ENCODE results near the gene PITRM1.

PITRM1 gene

DNA sequence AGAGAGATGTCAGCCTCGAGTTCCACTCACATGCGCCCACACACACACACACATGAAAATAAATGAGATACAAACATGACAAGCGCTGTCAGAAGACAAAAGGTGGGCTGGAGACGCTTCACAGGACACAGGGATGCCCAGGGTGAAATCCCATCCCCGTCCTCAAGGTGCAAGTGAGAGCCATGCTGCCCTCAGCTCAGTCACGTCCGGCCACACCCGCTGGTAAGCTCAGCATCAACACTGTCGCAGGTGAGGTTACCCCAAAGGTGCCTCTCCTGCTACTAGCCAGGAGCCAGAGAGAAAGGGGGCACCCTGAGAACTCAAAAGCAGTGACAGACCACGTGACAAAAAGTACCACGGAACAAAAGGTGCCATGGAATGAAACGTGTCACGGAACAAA is 22.2 kb downstream of the PITRM1 start:
- no peak for DNase-seq (ENCODE audit: low spot score)
- TF ChIP-seq, protein P1, sequence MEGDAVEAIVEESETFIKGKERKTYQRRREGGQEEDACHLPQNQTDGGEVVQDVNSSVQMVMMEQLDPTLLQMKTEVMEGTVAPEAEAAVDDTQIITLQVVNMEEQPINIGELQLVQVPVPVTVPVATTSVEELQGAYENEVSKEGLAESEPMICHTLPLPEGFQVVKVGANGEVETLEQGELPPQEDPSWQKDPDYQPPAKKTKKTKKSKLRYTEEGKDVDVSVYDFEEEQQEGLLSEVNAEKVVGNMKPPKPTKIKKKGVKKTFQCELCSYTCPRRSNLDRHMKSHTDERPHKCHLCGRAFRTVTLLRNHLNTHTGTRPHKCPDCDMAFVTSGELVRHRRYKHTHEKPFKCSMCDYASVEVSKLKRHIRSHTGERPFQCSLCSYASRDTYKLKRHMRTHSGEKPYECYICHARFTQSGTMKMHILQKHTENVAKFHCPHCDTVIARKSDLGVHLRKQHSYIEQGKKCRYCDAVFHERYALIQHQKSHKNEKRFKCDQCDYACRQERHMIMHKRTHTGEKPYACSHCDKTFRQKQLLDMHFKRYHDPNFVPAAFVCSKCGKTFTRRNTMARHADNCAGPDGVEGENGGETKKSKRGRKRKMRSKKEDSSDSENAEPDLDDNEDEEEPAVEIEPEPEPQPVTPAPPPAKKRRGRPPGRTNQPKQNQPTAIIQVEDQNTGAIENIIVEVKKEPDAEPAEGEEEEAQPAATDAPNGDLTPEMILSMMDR (IDR thresholded peaks at IDR 0.05; ENCODE audit: extremely low read depth, missing control alignments) = no peak

DNA sequence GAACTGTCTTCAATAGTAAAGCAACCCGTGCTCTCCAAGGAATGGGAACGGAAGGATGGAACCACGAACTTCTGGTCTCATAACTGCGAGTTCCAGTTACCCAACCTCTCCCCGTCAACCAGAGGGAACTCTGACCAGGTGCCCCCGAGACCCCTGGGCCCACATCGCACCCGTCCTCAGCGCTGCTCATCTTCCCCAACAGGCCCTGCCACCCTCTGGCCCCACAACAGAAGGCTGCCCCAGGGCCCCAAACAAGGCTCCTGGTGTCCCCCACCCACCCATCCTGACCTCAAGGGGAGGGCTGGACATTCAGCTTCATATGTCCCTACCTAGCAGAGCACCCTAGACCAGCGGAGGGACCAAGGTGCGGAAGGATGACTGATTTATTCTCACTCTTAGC is 22.7 kb downstream of the PITRM1 start:
- no peak for DNase-seq (ENCODE audit: low spot score)
- TF ChIP-seq, protein P1 (IDR thresholded peaks at IDR 0.05; ENCODE audit: extremely low read depth, missing control alignments) = no peak

DNA sequence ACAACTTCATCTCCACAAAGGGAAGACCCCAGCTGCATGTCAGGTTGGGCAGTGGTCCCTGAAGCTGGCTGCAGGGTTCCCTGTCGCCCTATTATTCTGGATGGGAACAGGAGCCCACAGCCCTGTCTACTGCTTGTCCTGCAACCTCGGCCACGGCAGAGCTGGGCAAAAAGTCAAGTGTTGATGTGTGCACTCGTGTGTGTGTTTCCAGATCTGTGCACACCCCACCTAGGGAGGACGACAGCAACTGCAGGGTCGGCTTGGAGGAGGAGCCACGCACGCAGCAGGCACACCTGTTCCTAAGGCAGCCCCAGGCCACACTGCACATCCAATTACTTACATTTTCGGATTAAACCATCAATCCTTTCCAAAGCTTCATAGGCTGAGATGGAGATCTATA is 23.6 kb downstream of the PITRM1 start:
- TF ChIP-seq, protein P1 (IDR thresholded peaks at IDR 0.05; ENCODE audit: extremely low read depth, missing control alignments) = no peak
- DNase-seq (ENCODE audit: low spot score) = no peak

DNA sequence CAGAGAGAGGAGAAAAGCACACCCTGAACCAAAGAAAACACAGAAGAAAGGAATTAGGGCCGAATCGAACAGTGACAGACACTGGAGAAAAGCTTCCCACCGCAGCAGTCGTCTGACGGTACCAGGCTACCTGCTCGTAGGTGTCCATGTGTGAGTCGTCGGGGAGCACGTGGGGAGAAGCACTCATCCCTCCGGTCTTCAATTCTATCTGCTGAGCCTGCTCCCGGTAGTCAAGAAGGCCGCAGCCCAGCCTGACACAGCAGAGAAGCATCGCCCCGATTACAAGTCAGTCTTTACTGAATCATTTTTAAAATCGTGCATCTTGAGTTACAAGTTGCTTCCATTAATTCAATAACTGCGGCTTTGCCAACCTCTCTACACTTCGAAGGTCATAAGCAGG is 24.5 kb downstream of the PITRM1 start:
- no peak for DNase-seq (ENCODE audit: low spot score)
- TF ChIP-seq, protein P1 (IDR thresholded peaks at IDR 0.05; ENCODE audit: extremely low read depth, missing control alignments) = no peak

DNA sequence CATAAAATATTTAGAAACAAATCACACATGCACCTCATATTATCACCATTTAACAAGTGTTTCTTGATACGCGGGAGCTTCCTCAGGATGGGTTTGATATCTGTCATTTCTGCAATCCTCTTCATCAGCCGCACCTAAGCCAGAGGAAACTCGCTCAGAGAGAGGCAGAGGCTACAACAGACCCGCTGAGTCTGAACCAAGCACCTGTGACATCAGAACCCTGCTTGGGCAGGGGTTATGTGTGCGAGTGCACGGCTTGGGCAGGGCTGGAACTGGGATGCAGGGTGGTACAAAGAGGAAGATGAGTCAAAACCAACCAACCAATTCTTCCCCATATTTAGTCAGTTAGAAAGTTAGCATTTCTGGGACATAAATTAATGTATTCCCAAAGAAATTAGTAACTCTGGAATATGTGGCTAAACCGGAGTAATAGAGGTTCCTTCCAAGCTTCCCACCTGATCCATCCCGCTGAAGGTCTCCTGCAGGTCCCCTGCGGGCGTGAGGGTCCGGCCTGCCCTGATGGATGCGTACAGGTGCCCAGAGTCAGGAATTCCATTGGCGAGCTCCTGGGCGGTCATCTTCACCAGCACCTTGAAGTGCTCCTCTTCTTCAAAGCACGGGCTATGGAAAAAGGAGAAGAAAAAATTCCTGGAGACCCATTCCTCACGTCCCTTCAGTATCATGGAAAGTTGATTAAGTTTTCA is 25.3 kb downstream of the PITRM1 start:
- TF ChIP-seq, protein P1 (IDR thresholded peaks at IDR 0.05; ENCODE audit: extremely low read depth, missing control alignments) = no peak
- DNase-seq (ENCODE audit: low spot score) = no peak

DNA sequence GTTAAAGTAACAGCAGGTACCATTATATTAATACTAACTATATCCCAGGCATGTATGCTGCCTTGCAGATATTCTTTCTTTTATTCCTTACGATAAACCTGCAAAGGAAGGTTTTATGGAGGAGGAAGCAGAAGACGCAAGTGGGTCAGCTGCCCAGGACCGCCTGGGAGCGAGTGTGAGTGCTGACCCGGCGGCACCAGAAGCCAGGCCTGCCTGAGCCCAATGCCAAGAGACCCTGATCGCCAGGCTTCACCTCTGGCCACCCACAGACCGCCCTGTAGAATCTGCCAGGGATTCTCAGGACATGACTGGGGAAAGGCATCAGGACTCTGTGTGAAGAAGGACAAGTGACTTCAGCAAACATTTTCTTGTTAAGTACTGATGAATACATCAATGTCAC is 26.3 kb downstream of the PITRM1 start:
- DNase-seq (ENCODE audit: low spot score) = no peak
- TF ChIP-seq, protein P1 (IDR thresholded peaks at IDR 0.05; ENCODE audit: extremely low read depth, missing control alignments) = no peak

DNA sequence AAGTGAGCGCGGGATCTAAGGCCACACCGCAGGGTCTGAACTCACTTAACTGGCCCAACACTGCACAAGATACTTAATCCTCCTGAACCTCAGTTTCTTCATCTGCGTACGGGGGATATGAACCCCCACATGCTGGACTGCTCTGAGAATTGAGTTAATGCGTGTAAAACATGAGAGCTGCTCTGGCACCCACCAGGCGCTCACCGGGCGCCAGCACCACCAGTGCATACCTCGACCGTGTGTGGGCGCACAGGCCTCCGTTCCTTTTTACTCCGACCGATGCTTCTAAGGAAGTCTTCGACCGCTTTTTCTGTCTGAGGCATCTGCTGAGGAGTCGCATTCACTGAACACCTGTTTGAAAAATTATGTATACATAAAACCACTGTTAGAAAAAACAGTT is 27.2 kb downstream of the PITRM1 start:
- TF ChIP-seq, protein P1 (IDR thresholded peaks at IDR 0.05; ENCODE audit: extremely low read depth, missing control alignments) = no peak
- no peak for DNase-seq (ENCODE audit: low spot score)
